ENCODE results near the gene PRDM10. TPM values are rescaled to one million over a fixed set of nuclear protein-coding genes. Genes with fewer than 3 reads are reported as not detected.

PRDM10 gene
- polyA plus RNA-seq, 1 donor from 2014 or later, result 13.7 TPM

- no peak for TF ChIP-seq SMC3 (conservative IDR thresholded peaks at IDR 0.05; ENCODE audit: poor library complexity)
- no peak for TF ChIP-seq TAF1 (IDR thresholded peaks at IDR 0.05; ENCODE audit: low read depth)
- TF ChIP-seq REST (IDR thresholded peaks at IDR 0.05; ENCODE audit: borderline replicate concordance), result no peak
- no peak for TF ChIP-seq EP300 (conservative IDR thresholded peaks at IDR 0.05; ENCODE audit: poor library complexity, severe bottlenecking)
- no peak for TF ChIP-seq MXI1 (conservative IDR thresholded peaks at IDR 0.05; ENCODE audit: poor library complexity, severe bottlenecking)
- no peak for TF ChIP-seq CTCF (IDR thresholded peaks at IDR 0.05; ENCODE audit: poor library complexity, severe bottlenecking)
- TF ChIP-seq EZH2 (IDR thresholded peaks at IDR 0.05; ENCODE audit: borderline replicate concordance, insufficient read depth, low read length, poor library complexity, severe bottlenecking), result no peak
- TF ChIP-seq RAD21 (conservative IDR thresholded peaks at IDR 0.05), result no peak
- TF ChIP-seq POLR2AphosphoS5 (IDR thresholded peaks at IDR 0.05), result no peak
- no peak overlapping the region for H2AFZ ChIP-seq (ENCODE audit: low read depth, low read length)
- H3K4me3 ChIP-seq (ENCODE audit: low read length), result no peak overlapping the region
- H3F3A ChIP-seq (ENCODE audit: insufficient read depth, low read length, poor library complexity, severe bottlenecking), result no peaks in the 10 kb centered on the region
- H3K9ac ChIP-seq (ENCODE audit: low read length), result no peak overlapping the region
- H4K20me1 ChIP-seq (ENCODE audit: insufficient read depth), result no peaks in the 10 kb centered on the region
- H3K27ac ChIP-seq (ENCODE audit: low read length), result no peak overlapping the region
- H3K4me2 ChIP-seq (ENCODE audit: low read length), result no peak overlapping the region
- no peaks in the 10 kb centered on the region for H3K27me3 ChIP-seq (ENCODE audit: insufficient read depth, low read depth, low read length)
- no peaks in the 10 kb centered on the region for H3K9me2 ChIP-seq (ENCODE audit: insufficient read depth, low read length)
- H3K36me3 ChIP-seq (ENCODE audit: insufficient read depth, low read length), result peaks cover 7% of the 10 kb centered on the region
- no peaks in the 10 kb centered on the region for H3K9me3 ChIP-seq (ENCODE audit: low read length)
- no peaks in the 10 kb centered on the region for H3K79me2 ChIP-seq (replicated peaks; ENCODE audit: insufficient read depth, low read length)
These were observed 66.9 kb downstream of the PRDM10 start for GRCh38 chr11:129935723-129936122.

- H3K9me2 ChIP-seq (ENCODE audit: insufficient read depth, low read length), result no peaks in the 10 kb centered on the region
- H3K27me3 ChIP-seq (ENCODE audit: insufficient read depth, low read depth, low read length), result no peaks in the 10 kb centered on the region
- no peaks in the 10 kb centered on the region for H4K20me1 ChIP-seq (ENCODE audit: insufficient read depth)
- H3K4me2 ChIP-seq (ENCODE audit: low read length), result no peak overlapping the region
- H3K9me3 ChIP-seq (ENCODE audit: low read length), result no peaks in the 10 kb centered on the region
- no peaks in the 10 kb centered on the region for H3K79me2 ChIP-seq (replicated peaks; ENCODE audit: insufficient read depth, low read length)
- no peak overlapping the region for H3K27ac ChIP-seq (ENCODE audit: low read length)
- H3K9ac ChIP-seq (ENCODE audit: low read length), result no peak overlapping the region
- H3K36me3 ChIP-seq (ENCODE audit: insufficient read depth, low read length), result peaks cover 7% of the 10 kb centered on the region
- H3F3A ChIP-seq (ENCODE audit: insufficient read depth, low read length, poor library complexity, severe bottlenecking), result no peaks in the 10 kb centered on the region
- no peak overlapping the region for H2AFZ ChIP-seq (ENCODE audit: low read depth, low read length)
- H3K4me3 ChIP-seq (ENCODE audit: low read length), result no peak overlapping the region
- TF ChIP-seq TAF1 (IDR thresholded peaks at IDR 0.05; ENCODE audit: low read depth), result no peak
- TF ChIP-seq MXI1 (conservative IDR thresholded peaks at IDR 0.05; ENCODE audit: poor library complexity, severe bottlenecking), result no peak
These were observed 68.7 kb downstream of the PRDM10 start for GRCh38 chr11:129933891-129934290.

GRCh38 chr11:129933262-129933661 is 69.4 kb downstream of the PRDM10 start:
- H3K9me2 ChIP-seq (ENCODE audit: insufficient read depth, low read length), result no peaks in the 10 kb centered on the region
- TF ChIP-seq POLR2AphosphoS5 (IDR thresholded peaks at IDR 0.05) (no peak), TAF1 (IDR thresholded peaks at IDR 0.05; ENCODE audit: low read depth) (no peak), SMC3 (conservative IDR thresholded peaks at IDR 0.05; ENCODE audit: poor library complexity) (no peak), MXI1 (conservative IDR thresholded peaks at IDR 0.05; ENCODE audit: poor library complexity, severe bottlenecking) (no peak), EZH2 (IDR thresholded peaks at IDR 0.05; ENCODE audit: borderline replicate concordance, insufficient read depth, low read length, poor library complexity, severe bottlenecking) (no peak), REST (IDR thresholded peaks at IDR 0.05; ENCODE audit: borderline replicate concordance) (no peak), RAD21 (conservative IDR thresholded peaks at IDR 0.05) (no peak), EP300 (conservative IDR thresholded peaks at IDR 0.05; ENCODE audit: poor library complexity, severe bottlenecking) (no peak), CTCF (IDR thresholded peaks at IDR 0.05; ENCODE audit: poor library complexity, severe bottlenecking) (no peak)
- no peaks in the 10 kb centered on the region for H3K27me3 ChIP-seq (ENCODE audit: insufficient read depth, low read depth, low read length)
- no peak overlapping the region for H3K9ac ChIP-seq (ENCODE audit: low read length)
- H3K36me3 ChIP-seq (ENCODE audit: insufficient read depth, low read length), result peaks cover 7% of the 10 kb centered on the region
- H3F3A ChIP-seq (ENCODE audit: insufficient read depth, low read length, poor library complexity, severe bottlenecking), result no peaks in the 10 kb centered on the region
- no peak overlapping the region for H3K4me3 ChIP-seq (ENCODE audit: low read length)
- no peak overlapping the region for H3K4me2 ChIP-seq (ENCODE audit: low read length)
- no peak overlapping the region for H3K27ac ChIP-seq (ENCODE audit: low read length)
- no peak overlapping the region for H2AFZ ChIP-seq (ENCODE audit: low read depth, low read length)
- no peaks in the 10 kb centered on the region for H3K79me2 ChIP-seq (replicated peaks; ENCODE audit: insufficient read depth, low read length)
- H4K20me1 ChIP-seq (ENCODE audit: insufficient read depth), result no peaks in the 10 kb centered on the region
- no peaks in the 10 kb centered on the region for H3K9me3 ChIP-seq (ENCODE audit: low read length)
